ENCODE results near the gene RXYLT1. TPM values are rescaled to one million over a fixed set of nuclear protein-coding genes. Genes with fewer than 3 reads are reported as not detected.

Gene RXYLT1
- total RNA-seq, 1 donor, result 22.1 TPM

DNA sequence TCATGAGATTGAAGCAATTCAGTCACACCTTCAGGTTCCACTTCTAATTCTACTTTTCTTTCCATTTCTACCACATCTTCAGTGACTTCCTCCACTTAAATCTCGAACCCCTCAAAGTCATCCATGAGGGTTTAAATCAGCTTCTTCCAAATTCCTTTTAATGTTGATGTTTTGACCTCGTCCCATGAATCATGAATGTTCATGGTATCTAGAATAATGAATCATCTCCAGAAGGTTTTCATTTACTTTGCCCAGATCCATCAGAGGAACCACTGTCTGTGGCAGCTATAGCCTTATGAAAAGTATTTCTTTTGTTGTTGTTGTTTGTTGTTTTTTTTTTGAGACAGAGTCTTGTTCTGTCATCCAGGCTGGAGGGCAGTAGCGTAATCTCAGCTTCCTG lies 7.6 kb downstream of the RXYLT1 start:
- TF ChIP-seq, protein P1, sequence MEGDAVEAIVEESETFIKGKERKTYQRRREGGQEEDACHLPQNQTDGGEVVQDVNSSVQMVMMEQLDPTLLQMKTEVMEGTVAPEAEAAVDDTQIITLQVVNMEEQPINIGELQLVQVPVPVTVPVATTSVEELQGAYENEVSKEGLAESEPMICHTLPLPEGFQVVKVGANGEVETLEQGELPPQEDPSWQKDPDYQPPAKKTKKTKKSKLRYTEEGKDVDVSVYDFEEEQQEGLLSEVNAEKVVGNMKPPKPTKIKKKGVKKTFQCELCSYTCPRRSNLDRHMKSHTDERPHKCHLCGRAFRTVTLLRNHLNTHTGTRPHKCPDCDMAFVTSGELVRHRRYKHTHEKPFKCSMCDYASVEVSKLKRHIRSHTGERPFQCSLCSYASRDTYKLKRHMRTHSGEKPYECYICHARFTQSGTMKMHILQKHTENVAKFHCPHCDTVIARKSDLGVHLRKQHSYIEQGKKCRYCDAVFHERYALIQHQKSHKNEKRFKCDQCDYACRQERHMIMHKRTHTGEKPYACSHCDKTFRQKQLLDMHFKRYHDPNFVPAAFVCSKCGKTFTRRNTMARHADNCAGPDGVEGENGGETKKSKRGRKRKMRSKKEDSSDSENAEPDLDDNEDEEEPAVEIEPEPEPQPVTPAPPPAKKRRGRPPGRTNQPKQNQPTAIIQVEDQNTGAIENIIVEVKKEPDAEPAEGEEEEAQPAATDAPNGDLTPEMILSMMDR (IDR thresholded peaks at IDR 0.05; ENCODE audit: insufficient read depth, low read length), result no peak
- peak; percentile 8 for DNase-seq (ENCODE audit: low read depth)
- H3K4me3 ChIP-seq (ENCODE audit: low read depth, low read length), result no peak overlapping the region

DNA sequence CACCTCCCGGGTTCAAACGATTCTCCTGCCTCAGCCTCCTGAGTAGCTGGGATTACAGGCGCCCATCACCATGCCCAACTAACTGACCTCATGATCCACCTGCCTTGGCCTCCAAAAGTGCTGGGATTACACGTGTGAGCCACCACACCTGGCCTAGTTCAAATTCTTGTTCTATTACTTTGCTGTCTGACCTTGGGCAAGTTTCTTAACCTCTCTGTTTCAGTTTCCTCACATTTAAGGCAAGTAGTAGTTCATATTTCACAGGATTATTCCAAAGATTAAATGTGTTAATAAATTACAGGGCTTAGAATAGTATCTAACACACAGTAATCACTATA lies 10.9 kb downstream of the RXYLT1 start:
- no peak overlapping the region for H3K4me3 ChIP-seq (ENCODE audit: low read depth, low read length)
- TF ChIP-seq, protein P1 (IDR thresholded peaks at IDR 0.05; ENCODE audit: insufficient read depth, low read length), result no peak

DNA sequence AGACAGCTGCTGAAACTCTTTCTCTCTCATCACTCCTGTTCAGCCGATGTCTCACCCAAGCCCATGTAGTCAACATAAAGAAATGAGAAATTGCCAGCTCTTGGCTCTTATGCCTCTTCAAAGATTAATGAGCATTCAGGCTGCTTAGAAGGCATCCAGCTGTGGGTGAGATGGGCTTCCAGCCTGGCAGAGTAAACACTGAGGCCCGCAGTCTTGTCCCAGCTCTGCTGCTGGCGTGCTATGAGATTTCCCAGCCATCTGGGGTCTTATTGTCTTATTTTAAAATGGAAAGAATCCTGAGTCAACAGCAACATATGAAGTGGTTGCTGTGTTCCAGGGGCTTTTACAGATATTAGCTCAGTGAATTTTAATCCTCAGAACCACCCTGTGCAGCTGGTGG lies 12.6 kb downstream of the RXYLT1 start:
- H3K4me3 ChIP-seq (ENCODE audit: low read depth, low read length), result no peak overlapping the region
- no peak for DNase-seq (ENCODE audit: low read depth)
- TF ChIP-seq, protein P1 (IDR thresholded peaks at IDR 0.05; ENCODE audit: insufficient read depth, low read length), result no peak

More for the DNA sequence above, 10.9 kb downstream of the RXYLT1 start:
- DNase-seq (ENCODE audit: low read depth), result no peak

DNA sequence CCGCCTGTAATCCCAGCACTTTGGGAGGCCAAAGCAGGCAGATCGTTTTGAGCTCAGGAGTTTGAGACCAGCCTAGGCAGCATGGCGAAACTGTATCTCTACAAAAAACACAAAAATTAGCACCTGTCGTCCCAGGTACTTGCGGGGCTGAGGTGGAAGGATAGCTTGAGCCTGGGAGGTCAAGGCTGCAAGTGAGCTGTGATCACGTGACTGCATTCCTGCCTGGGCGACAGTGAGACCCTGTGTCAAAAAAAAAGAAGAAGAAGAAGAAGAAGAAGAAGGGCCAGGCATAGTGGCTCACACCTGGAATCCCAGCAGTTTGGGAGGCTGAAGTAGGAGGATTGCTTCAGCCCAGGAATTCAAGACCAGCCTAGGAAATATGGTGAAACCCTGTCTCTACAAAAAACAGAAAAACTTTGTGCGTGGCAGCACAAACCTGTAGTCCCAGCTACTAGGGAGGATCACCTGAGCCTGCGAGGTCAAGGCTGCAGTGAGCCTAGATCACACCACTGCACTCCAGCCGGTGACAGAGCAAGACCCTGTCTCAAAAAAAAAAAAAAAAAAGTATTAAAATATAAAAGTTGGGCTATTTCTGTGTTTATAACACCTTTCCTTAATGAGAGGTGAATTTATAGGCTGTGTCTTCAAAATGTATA lies 15.5 kb downstream of the RXYLT1 start:
- DNase-seq (ENCODE audit: low read depth), result no peak
- H3K4me3 ChIP-seq (ENCODE audit: low read depth, low read length), result no peak overlapping the region
- TF ChIP-seq, protein P1 (IDR thresholded peaks at IDR 0.05; ENCODE audit: insufficient read depth, low read length), result no peak

DNA sequence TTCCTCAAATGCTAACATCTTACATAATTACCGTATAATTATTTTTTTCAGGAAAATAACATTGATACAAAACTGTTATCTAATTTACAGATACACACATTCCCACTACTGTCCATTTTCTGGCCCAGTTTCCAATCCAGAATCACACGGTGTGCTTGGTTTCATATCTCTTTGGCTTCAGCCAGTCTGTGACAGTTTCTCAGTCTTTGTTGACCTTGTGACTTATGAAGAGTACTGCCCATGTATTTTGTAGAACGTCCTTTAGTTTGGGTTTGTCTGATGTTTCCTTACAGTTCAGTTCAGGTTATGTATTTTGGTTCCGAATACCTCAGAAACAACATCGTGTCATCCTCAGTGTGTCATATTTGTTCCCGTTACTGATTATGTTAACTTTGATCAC lies 16.2 kb downstream of the RXYLT1 start:
- no peak for DNase-seq (ENCODE audit: low read depth)
- TF ChIP-seq, protein P1 (IDR thresholded peaks at IDR 0.05; ENCODE audit: insufficient read depth, low read length), result no peak
- no peak overlapping the region for H3K4me3 ChIP-seq (ENCODE audit: low read depth, low read length)

DNA sequence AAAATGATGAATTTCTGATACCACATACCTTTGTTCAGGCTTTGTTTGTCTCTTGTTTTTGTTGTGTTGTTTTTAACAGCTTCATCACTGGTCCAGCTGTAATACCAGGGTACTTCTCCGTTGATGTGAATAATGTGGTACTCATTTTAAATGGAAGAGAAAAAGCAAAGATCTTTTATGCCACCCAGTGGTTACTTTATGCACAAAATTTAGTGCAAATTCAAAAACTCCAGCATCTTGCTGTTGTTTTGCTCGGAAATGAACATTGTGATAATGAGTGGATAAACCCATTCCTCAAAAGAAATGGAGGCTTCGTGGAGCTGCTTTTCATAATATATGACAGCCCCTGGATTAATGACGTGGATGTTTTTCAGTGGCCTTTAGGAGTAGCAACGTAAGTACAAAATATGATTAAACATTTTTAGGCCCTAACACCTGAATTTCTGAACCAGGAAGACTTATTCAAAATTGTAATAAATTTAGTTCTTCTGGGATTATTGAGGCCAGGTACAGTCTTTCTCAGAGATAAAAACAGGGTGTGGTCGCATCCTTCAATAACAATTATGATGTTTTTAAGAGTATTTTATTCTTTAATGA lies 22.4 kb downstream of the RXYLT1 start:
- TF ChIP-seq, protein P1 (IDR thresholded peaks at IDR 0.05; ENCODE audit: insufficient read depth, low read length), result peak; percentile 57
- no peak overlapping the region for H3K4me3 ChIP-seq (ENCODE audit: low read depth, low read length)
- DNase-seq (ENCODE audit: low read depth), result peak; percentile 56
